Measurements from ENCODE around the gene CPA2.

DNA sequence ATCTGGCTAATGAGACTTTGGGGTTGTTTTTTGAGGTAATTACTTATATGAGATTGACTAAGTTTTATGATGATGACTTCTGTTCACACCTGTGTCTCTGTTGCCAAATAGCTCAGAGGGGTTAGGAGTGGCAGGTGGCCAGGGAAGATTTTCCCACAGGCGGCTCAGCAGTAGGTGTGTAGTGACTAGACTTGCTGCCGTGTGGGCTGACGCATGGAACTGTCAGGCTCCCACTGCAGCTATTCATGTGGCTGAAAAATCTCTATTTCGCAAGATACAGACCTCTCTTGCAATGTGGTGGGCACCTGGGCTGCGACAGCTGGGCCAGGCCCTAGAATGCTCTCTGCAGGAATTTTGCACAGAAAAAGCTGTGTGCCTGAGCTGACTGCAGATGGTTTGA, 27.7 kb downstream of the CPA2 start:
- TF ChIP-seq POLR2A (IDR thresholded peaks at IDR 0.05), result no peak
- TF ChIP-seq, protein P1, sequence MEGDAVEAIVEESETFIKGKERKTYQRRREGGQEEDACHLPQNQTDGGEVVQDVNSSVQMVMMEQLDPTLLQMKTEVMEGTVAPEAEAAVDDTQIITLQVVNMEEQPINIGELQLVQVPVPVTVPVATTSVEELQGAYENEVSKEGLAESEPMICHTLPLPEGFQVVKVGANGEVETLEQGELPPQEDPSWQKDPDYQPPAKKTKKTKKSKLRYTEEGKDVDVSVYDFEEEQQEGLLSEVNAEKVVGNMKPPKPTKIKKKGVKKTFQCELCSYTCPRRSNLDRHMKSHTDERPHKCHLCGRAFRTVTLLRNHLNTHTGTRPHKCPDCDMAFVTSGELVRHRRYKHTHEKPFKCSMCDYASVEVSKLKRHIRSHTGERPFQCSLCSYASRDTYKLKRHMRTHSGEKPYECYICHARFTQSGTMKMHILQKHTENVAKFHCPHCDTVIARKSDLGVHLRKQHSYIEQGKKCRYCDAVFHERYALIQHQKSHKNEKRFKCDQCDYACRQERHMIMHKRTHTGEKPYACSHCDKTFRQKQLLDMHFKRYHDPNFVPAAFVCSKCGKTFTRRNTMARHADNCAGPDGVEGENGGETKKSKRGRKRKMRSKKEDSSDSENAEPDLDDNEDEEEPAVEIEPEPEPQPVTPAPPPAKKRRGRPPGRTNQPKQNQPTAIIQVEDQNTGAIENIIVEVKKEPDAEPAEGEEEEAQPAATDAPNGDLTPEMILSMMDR (IDR thresholded peaks at IDR 0.05), result no peak
